Ecto neural progenitor cell (in vitro differentiated cells): ENCODE results near the gene METTL21C.

ENCODE experiments used
- DNase-seq: peaks from one replicate; pipeline ENCODE4 v3.0.0-alpha.2; 2018; ENCODE audit warnings: low spot score

Gene METTL21C

GRCh38 chr13:102694937-102695336 is at the start of gene METTL21C:
METTL21C (minus strand) TSS chr13:102695044; CDS start chr13:102694498, 546 bp downstream.
- no peak for DNase-seq

GRCh38 chr13:102742506-102742905 is 47.7 kb upstream of the METTL21C start:
- no peak for DNase-seq

- no peak for DNase-seq
Observed at GRCh38 chr13:102742101-102742500, 47.3 kb upstream of the METTL21C start.

GRCh38 chr13:102729560-102730270 is 34.9 kb upstream of the METTL21C start:
- no peak for DNase-seq

GRCh38 chr13:102726430-102726829 is 31.6 kb upstream of the METTL21C start:
- DNase-seq: no peak

- DNase-seq: no peak
Observed at GRCh38 chr13:102724923-102725322, 30.1 kb upstream of the METTL21C start.

GRCh38 chr13:102721800-102722231 is 27.0 kb upstream of the METTL21C start:
- no peak for DNase-seq

GRCh38 chr13:102718746-102719145 is 23.9 kb upstream of the METTL21C start:
- no peak for DNase-seq

GRCh38 chr13:102715447-102715846 is 20.6 kb upstream of the METTL21C start:
- DNase-seq: no peak

- no peak for DNase-seq
Observed at GRCh38 chr13:102710261-102710679, 15.4 kb upstream of the METTL21C start.

GRCh38 chr13:102709536-102709935 is 14.7 kb upstream of the METTL21C start:
- no peak for DNase-seq

GRCh38 chr13:102708991-102709390 is 14.1 kb upstream of the METTL21C start:
- DNase-seq: no peak

GRCh38 chr13:102708211-102708610 is 13.4 kb upstream of the METTL21C start:
- DNase-seq: no peak

GRCh38 chr13:102707467-102707866 is 12.6 kb upstream of the METTL21C start:
- no peak for DNase-seq

GRCh38 chr13:102704238-102705058 is 9.6 kb upstream of the METTL21C start:
- no peak for DNase-seq

GRCh38 chr13:102703726-102704035 is 8.8 kb upstream of the METTL21C start:
- DNase-seq: no peak

GRCh38 chr13:102702965-102703725 is 8.3 kb upstream of the METTL21C start:
- no peak for DNase-seq

GRCh38 chr13:102701331-102701730 is 6.5 kb upstream of the METTL21C start:
- DNase-seq: no peak

GRCh38 chr13:102700088-102701031 is 5.5 kb upstream of the METTL21C start:
- no peak for DNase-seq

- no peak for DNase-seq
Observed at GRCh38 chr13:102699504-102699903, 4.7 kb upstream of the METTL21C start.

- no peak for DNase-seq
Observed at GRCh38 chr13:102698649-102698980, 3.8 kb upstream of the METTL21C start.
